Measurements from ENCODE around the gene INPP5B. TPM values are rescaled to one million over a fixed set of nuclear protein-coding genes. Genes with fewer than 3 reads are reported as not detected.

Gene INPP5B
- 10 to 100 TPM; 34.4 to 34.6 TPM for total RNA-seq

GRCh38 chr1:37946703-37947360 lies at the start of gene INPP5B:
INPP5B (minus strand) TSS chr1:37947053; CDS start chr1:37946308, 745 bp downstream.

GRCh38 chr1:37859507-37860345 lies 87.1 kb downstream of the INPP5B start, which contains the start of gene MTF1:
MTF1 (minus strand) TSS chr1:37859592; CDS start chr1:37857658, 1,934 bp downstream.

Small RNAs within 50 kb of the gene (small RNA-seq; reads per million reads assigned to genes)
- gene RF00017 (0 reads per million in 2 donors), gene RF00092 (0 reads per million in 2 donors), gene RNU6-510P (0.04 to 0.06 reads per million in 2 donors), gene RNU6-584P (0 reads per million in 2 donors)

Other genes starting within 250 kb of the INPP5B start
- gene EPHA10, start 181.9 kb downstream of the INPP5B start, total RNA-seq: not detected
- 1 to 10 TPM in 1 of 2 donors, under 1 TPM in 1; 1.00 to 1.4 TPM for gene MANEAL, start 153.2 kb downstream of the INPP5B start, total RNA-seq
- gene C1orf122, start 139.3 kb downstream of the INPP5B start, total RNA-seq: 10 to 100 TPM; 12.0 TPM
- 10 to 100 TPM; 18.9 to 42.0 TPM for gene YRDC, start 138.8 kb downstream of the INPP5B start, total RNA-seq
- gene MTF1, start 87.5 kb downstream of the INPP5B start, total RNA-seq: 1 to 10 TPM; 4.1 to 4.7 TPM
- gene SF3A3, start 43.0 kb upstream of the INPP5B start, total RNA-seq: 100 to 1,000 TPM in 1 of 2 donors, 10 to 100 TPM in 1; 77.4 to 121 TPM
- gene FHL3, start 58.5 kb upstream of the INPP5B start, total RNA-seq: 10 to 100 TPM; 13.7 to 36.1 TPM
- gene UTP11, start 65.7 kb upstream of the INPP5B start, total RNA-seq: 10 to 100 TPM; 54.3 to 86.7 TPM
- 1 to 10 TPM in 1 of 2 donors, under 1 TPM in 1; 0.67 to 3.4 TPM for gene POU3F1, start 99.7 kb upstream of the INPP5B start, total RNA-seq